Measurements from ENCODE around the gene EZH1. TPM values are rescaled to one million over a fixed set of nuclear protein-coding genes. Genes with fewer than 3 reads are reported as not detected.

Gene EZH1
- total and polyA plus RNA-seq, 4 donors = 22.4 to 72.4 (median 52.1) TPM

GRCh38 chr17:42678951-42679491, 65.8 kb downstream of the EZH1 start:
- ATAC-seq (ENCODE audit: low FRiP score) (no peak), DNase-seq (no peak)
- H3K9me3 ChIP-seq (ENCODE audit: control insufficient read depth, low read length) = no peaks in the 10 kb centered on the region
- no peak overlapping the region for H3K4me3 ChIP-seq (ENCODE audit: low read length in 2 of 2)
- intact Hi-C loops (cut with DNase I) = loop anchor here in 1 of 2 donors (2.0 kb wide), 2 partner anchors 70 to 102 kb away; partner anchors contain the start of genes PSMC3IP, RETREG3 and TUBG1
- no peaks in the 10 kb centered on the region for H3K36me3 ChIP-seq (ENCODE audit: control insufficient read depth in 1 of 2, insufficient read depth in 2 of 2, low read length in 1 of 2)
- WGBS, 2 donors = 4 to 5% methylated on average over 18 of the region's 18 CpGs
- no peaks in the 10 kb centered on the region for H3K4me1 ChIP-seq (ENCODE audit: control insufficient read depth in 1 of 2, insufficient read depth in 2 of 2, low read length in 2 of 2)
- H3K27me3 ChIP-seq (ENCODE audit: control insufficient read depth in 1 of 2, insufficient read depth in 2 of 2, low read length in 1 of 2) = no peaks in the 10 kb centered on the region
- H3K27ac ChIP-seq (ENCODE audit: low read depth in 1 of 2, low read length in 2 of 2) = peak overlapping the region; percentile 47 to 85

- H3K36me3 ChIP-seq (ENCODE audit: control insufficient read depth in 1 of 2, insufficient read depth in 2 of 2, low read length in 1 of 2) = no peaks in the 10 kb centered on the region
- ATAC-seq (ENCODE audit: low FRiP score) (peak; percentile 69), DNase-seq (peak; percentile 92 to 95)
- 0% methylated on average over 48 to 53 of the region's 53 CpGs for WGBS, 2 donors
- intact Hi-C loops (cut with DNase I) = loop anchor here in 1 of 2 donors (2.0 kb wide), 2 partner anchors 69 to 101 kb away; partner anchors contain the start of genes PSMC3IP, RETREG3 and TUBG1
- no peaks in the 10 kb centered on the region for H3K4me1 ChIP-seq (ENCODE audit: control insufficient read depth in 1 of 2, insufficient read depth in 2 of 2, low read length in 2 of 2)
- H3K9me3 ChIP-seq (ENCODE audit: control insufficient read depth, low read length) = no peaks in the 10 kb centered on the region
- H3K27me3 ChIP-seq (ENCODE audit: control insufficient read depth in 1 of 2, insufficient read depth in 2 of 2, low read length in 1 of 2) = no peaks in the 10 kb centered on the region
- H3K4me3 ChIP-seq (ENCODE audit: low read length in 2 of 2) = peak overlapping the region; percentile 50 to 59
- H3K27ac ChIP-seq (ENCODE audit: low read depth in 1 of 2, low read length in 2 of 2) = peak overlapping the region in 1 of 2 donors; percentile 92
Measured at GRCh38 chr17:42677921-42678781, 66.7 kb downstream of the EZH1 start.

- H3K4me3 ChIP-seq (ENCODE audit: low read length in 2 of 2) = peak overlapping the region in 1 of 2 donors; percentile 70
- no peaks in the 10 kb centered on the region for H3K36me3 ChIP-seq (ENCODE audit: control insufficient read depth in 1 of 2, insufficient read depth in 2 of 2, low read length in 1 of 2)
- DNase-seq = peak; percentile 100
- WGBS, 2 donors = 1% methylated on average over 28 to 33 of the region's 33 CpGs
- no peaks in the 10 kb centered on the region for H3K9me3 ChIP-seq (ENCODE audit: control insufficient read depth, low read length)
- peak; percentile 90 for ATAC-seq (ENCODE audit: low FRiP score)
- intact Hi-C loops (cut with DNase I) = no loop called here
- no peaks in the 10 kb centered on the region for H3K4me1 ChIP-seq (ENCODE audit: control insufficient read depth in 1 of 2, insufficient read depth in 2 of 2, low read length in 2 of 2)
- no peaks in the 10 kb centered on the region for H3K27me3 ChIP-seq (ENCODE audit: control insufficient read depth in 1 of 2, insufficient read depth in 2 of 2, low read length in 1 of 2)
- peak overlapping the region in 1 of 2 donors; percentile 92 for H3K27ac ChIP-seq (ENCODE audit: low read depth in 1 of 2, low read length in 2 of 2)
Measured at GRCh38 chr17:42677012-42677857, 67.6 kb downstream of the EZH1 start.

GRCh38 chr17:42676424-42677011, 68.3 kb downstream of the EZH1 start, which contains the start of gene PLEKHH3:
Gene PLEKHH3, minus strand, starts transcription at chr17:42676994. Its CDS starts 431 bp downstream, at chr17:42676563.
- H3K4me1 ChIP-seq (ENCODE audit: control insufficient read depth in 1 of 2, insufficient read depth in 2 of 2, low read length in 2 of 2) = no peaks in the 10 kb centered on the region
- peak within 1 kb of the TSS; percentile 28 to 92 for H3K27ac ChIP-seq (ENCODE audit: low read depth in 1 of 2, low read length in 2 of 2)
- no peaks in the 10 kb centered on the region for H3K9me3 ChIP-seq (ENCODE audit: control insufficient read depth, low read length)
- intact Hi-C loops (cut with DNase I) = no loop called here
- H3K27me3 ChIP-seq (ENCODE audit: control insufficient read depth in 1 of 2, insufficient read depth in 2 of 2, low read length in 1 of 2) = no peaks in the 10 kb centered on the region
- peak within 1 kb of the TSS; percentile 60 to 70 for H3K4me3 ChIP-seq (ENCODE audit: low read length in 2 of 2)
- DNase-seq (no peak), ATAC-seq (ENCODE audit: low FRiP score) (no peak)
- peaks cover 0 to 2% of the 10 kb centered on the region in 2 donors for H3K36me3 ChIP-seq (ENCODE audit: control insufficient read depth in 1 of 2, insufficient read depth in 2 of 2, low read length in 1 of 2)
- WGBS, 2 donors = 0% methylated on average over 48 to 51 of the region's 51 CpGs

- Histone ChIP-seq H3K4me1 (ENCODE audit: control insufficient read depth in 1 of 2, insufficient read depth in 2 of 2, low read length in 2 of 2) (no peaks in the 10 kb centered on the region), H3K36me3 (ENCODE audit: control insufficient read depth in 1 of 2, insufficient read depth in 2 of 2, low read length in 1 of 2) (peaks cover 0 to 2% of the 10 kb centered on the region in 2 donors), H3K27me3 (ENCODE audit: control insufficient read depth in 1 of 2, insufficient read depth in 2 of 2, low read length in 1 of 2) (no peaks in the 10 kb centered on the region), H3K9me3 (ENCODE audit: control insufficient read depth, low read length) (no peaks in the 10 kb centered on the region), H3K4me3 (ENCODE audit: low read length in 2 of 2) (peak overlapping the region; percentile 60 to 70), H3K27ac (ENCODE audit: low read depth in 1 of 2, low read length in 2 of 2) (peak overlapping the region; percentile 28 to 72)
- 0% methylated on average over 43 of the region's 43 CpGs for WGBS, 2 donors
- DNase-seq (peak; percentile 79 to 90), ATAC-seq (ENCODE audit: low FRiP score) (peak; percentile 2)
- intact Hi-C loops (cut with DNase I) = no loop called here
Measured at GRCh38 chr17:42675965-42676423, 68.8 kb downstream of the EZH1 start.

- no peak for ATAC-seq (ENCODE audit: low FRiP score)
- peaks cover 0 to 2% of the 10 kb centered on the region in 2 donors for H3K36me3 ChIP-seq (ENCODE audit: control insufficient read depth in 1 of 2, insufficient read depth in 2 of 2, low read length in 1 of 2)
- no peaks in the 10 kb centered on the region for H3K27me3 ChIP-seq (ENCODE audit: control insufficient read depth in 1 of 2, insufficient read depth in 2 of 2, low read length in 1 of 2)
- intact Hi-C loops (cut with DNase I) = no loop called here
- 0 to 1% methylated on average over 26 to 27 of the region's 27 CpGs for WGBS, 2 donors
- H3K27ac ChIP-seq (ENCODE audit: low read depth in 1 of 2, low read length in 2 of 2) = peak overlapping the region; percentile 28 to 72
- DNase-seq = no peak
- H3K4me3 ChIP-seq (ENCODE audit: low read length in 2 of 2) = peak overlapping the region; percentile 60 to 70
- no peaks in the 10 kb centered on the region for H3K4me1 ChIP-seq (ENCODE audit: control insufficient read depth in 1 of 2, insufficient read depth in 2 of 2, low read length in 2 of 2)
- H3K9me3 ChIP-seq (ENCODE audit: control insufficient read depth, low read length) = no peaks in the 10 kb centered on the region
Measured at GRCh38 chr17:42675348-42675964, 69.4 kb downstream of the EZH1 start.

- H3K4me1 ChIP-seq (ENCODE audit: control insufficient read depth in 1 of 2, insufficient read depth in 2 of 2, low read length in 2 of 2) = no peaks in the 10 kb centered on the region
- no peaks in the 10 kb centered on the region for H3K27me3 ChIP-seq (ENCODE audit: control insufficient read depth in 1 of 2, insufficient read depth in 2 of 2, low read length in 1 of 2)
- H3K9me3 ChIP-seq (ENCODE audit: control insufficient read depth, low read length) = no peaks in the 10 kb centered on the region
- DNase-seq (no peak), ATAC-seq (ENCODE audit: low FRiP score) (no peak)
- WGBS, 2 donors = 6% methylated on average over 9 of the region's 9 CpGs
- peak overlapping the region; percentile 60 to 70 for H3K4me3 ChIP-seq (ENCODE audit: low read length in 2 of 2)
- intact Hi-C loops (cut with DNase I) = no loop called here
- peaks cover 0 to 3% of the 10 kb centered on the region in 2 donors for H3K36me3 ChIP-seq (ENCODE audit: control insufficient read depth in 1 of 2, insufficient read depth in 2 of 2, low read length in 1 of 2)
- peak overlapping the region in 1 of 2 donors; percentile 3 for H3K27ac ChIP-seq (ENCODE audit: low read depth in 1 of 2, low read length in 2 of 2)
Measured at GRCh38 chr17:42674755-42675347, 70.0 kb downstream of the EZH1 start.
